ENCODE data around the gene PCCA.

PCCA gene

GRCh38 chr13:100397627-100398026, 308.7 kb downstream of the PCCA start:
- no peak overlapping the region for H2AFZ ChIP-seq (ENCODE audit: low read depth, low read length, severe bottlenecking)
- no peaks in the 10 kb centered on the region for H3K79me2 ChIP-seq (ENCODE audit: insufficient read depth, low read length)
- no peak overlapping the region for H3K4me2 ChIP-seq (ENCODE audit: low read depth, low read length, poor library complexity, severe bottlenecking)
- H4K20me1 ChIP-seq (ENCODE audit: low read depth, low read length) = no peaks in the 10 kb centered on the region
- H3K9ac ChIP-seq (ENCODE audit: low read length) = no peak overlapping the region
- no peaks in the 10 kb centered on the region for H3K27me3 ChIP-seq (ENCODE audit: low read length)
- no peak overlapping the region for H3K27ac ChIP-seq (ENCODE audit: low read depth, low read length)
- no peak overlapping the region for H3K4me3 ChIP-seq (ENCODE audit: insufficient read depth, low read length, poor library complexity, severe bottlenecking)
- H3K9me3 ChIP-seq (ENCODE audit: insufficient read depth, low read length) = no peaks in the 10 kb centered on the region
- no peaks in the 10 kb centered on the region for H3K9me2 ChIP-seq (replicated peaks; ENCODE audit: insufficient read depth, low read length)
- TF ChIP-seq CTCF (IDR thresholded peaks at IDR 0.05; ENCODE audit: insufficient read depth, low read length, poor library complexity, severe bottlenecking) = no peak
- no peak for TF ChIP-seq EZH2phosphoT487 (conservative IDR thresholded peaks at IDR 0.05; ENCODE audit: low read length)
- no peaks in the 10 kb centered on the region for H3F3A ChIP-seq (ENCODE audit: insufficient read depth)
- no peaks in the 10 kb centered on the region for H3K36me3 ChIP-seq (ENCODE audit: low read length)

GRCh38 chr13:100398360-100398759, 309.5 kb downstream of the PCCA start:
- H3K27ac ChIP-seq (ENCODE audit: low read depth, low read length) = no peak overlapping the region
- no peak overlapping the region for H3K4me2 ChIP-seq (ENCODE audit: low read depth, low read length, poor library complexity, severe bottlenecking)
- H3K79me2 ChIP-seq (ENCODE audit: insufficient read depth, low read length) = no peaks in the 10 kb centered on the region
- no peaks in the 10 kb centered on the region for H3K27me3 ChIP-seq (ENCODE audit: low read length)
- no peak overlapping the region for H2AFZ ChIP-seq (ENCODE audit: low read depth, low read length, severe bottlenecking)
- no peaks in the 10 kb centered on the region for H3K9me3 ChIP-seq (ENCODE audit: insufficient read depth, low read length)
- TF ChIP-seq EZH2phosphoT487 (conservative IDR thresholded peaks at IDR 0.05; ENCODE audit: low read length) (no peak), CTCF (IDR thresholded peaks at IDR 0.05; ENCODE audit: insufficient read depth, low read length, poor library complexity, severe bottlenecking) (no peak)
- H3K9ac ChIP-seq (ENCODE audit: low read length) = no peak overlapping the region
- no peaks in the 10 kb centered on the region for H3F3A ChIP-seq (ENCODE audit: insufficient read depth)
- H4K20me1 ChIP-seq (ENCODE audit: low read depth, low read length) = no peaks in the 10 kb centered on the region
- H3K9me2 ChIP-seq (replicated peaks; ENCODE audit: insufficient read depth, low read length) = no peaks in the 10 kb centered on the region
- no peaks in the 10 kb centered on the region for H3K36me3 ChIP-seq (ENCODE audit: low read length)
- no peak overlapping the region for H3K4me3 ChIP-seq (ENCODE audit: insufficient read depth, low read length, poor library complexity, severe bottlenecking)

- H2AFZ ChIP-seq (ENCODE audit: low read depth, low read length, severe bottlenecking) = no peak overlapping the region
- H3K27me3 ChIP-seq (ENCODE audit: low read length) = no peaks in the 10 kb centered on the region
- H3K4me3 ChIP-seq (ENCODE audit: insufficient read depth, low read length, poor library complexity, severe bottlenecking) = no peak overlapping the region
- H3K9ac ChIP-seq (ENCODE audit: low read length) = no peak overlapping the region
- H3K79me2 ChIP-seq (ENCODE audit: insufficient read depth, low read length) = no peaks in the 10 kb centered on the region
- no peaks in the 10 kb centered on the region for H3F3A ChIP-seq (ENCODE audit: insufficient read depth)
- H3K9me2 ChIP-seq (replicated peaks; ENCODE audit: insufficient read depth, low read length) = no peaks in the 10 kb centered on the region
- no peaks in the 10 kb centered on the region for H3K9me3 ChIP-seq (ENCODE audit: insufficient read depth, low read length)
- no peaks in the 10 kb centered on the region for H4K20me1 ChIP-seq (ENCODE audit: low read depth, low read length)
- TF ChIP-seq CTCF (IDR thresholded peaks at IDR 0.05; ENCODE audit: insufficient read depth, low read length, poor library complexity, severe bottlenecking) = no peak
- no peak for TF ChIP-seq EZH2phosphoT487 (conservative IDR thresholded peaks at IDR 0.05; ENCODE audit: low read length)
- no peak overlapping the region for H3K4me2 ChIP-seq (ENCODE audit: low read depth, low read length, poor library complexity, severe bottlenecking)
- no peaks in the 10 kb centered on the region for H3K36me3 ChIP-seq (ENCODE audit: low read length)
- no peak overlapping the region for H3K27ac ChIP-seq (ENCODE audit: low read depth, low read length)
Observed at GRCh38 chr13:100399455-100399854, 310.6 kb downstream of the PCCA start.
